Common myeloid progenitor, CD34-positive (primary cell): ENCODE results near the gene RNF169.

Experiments
- CTCF ChIA-PET: fragments of 350-600 bp; sonication (Branson Sonifier 250); formaldehyde crosslinking; loops from one replicate; lab custom pipeline; 2021; ENCODE audit warnings: antibody characterized with exemption; lab: Charles Lee
- POLR2A ChIA-PET: fragments of 350-600 bp; sonication (Branson Sonifier 250); formaldehyde crosslinking; loops from one replicate; lab custom pipeline; 2021; ENCODE audit warnings: antibody characterized with exemption; lab: Charles Lee
- DNase-seq, 3 donors: peaks; one replicate each; pipeline versions ENCODE4 v3.0.0 to v3.0.0-alpha.2; 2013
- H3K27ac ChIP-seq, 2 experiments: 1 replicate in 1 of 2; 2 replicates in 1 of 2; pipeline ENCODE4 v1.7.0; 2013; ENCODE audit warnings: inconsistent platforms in 2 of 2, low read length in 2 of 2, mild to moderate bottlenecking in 2 of 2, low read depth in 1 of 2, moderate library complexity in 1 of 2; ENCODE audit not compliant: severe bottlenecking in 2 of 2, insufficient read depth in 1 of 2, poor library complexity in 1 of 2
- H3K27me3 ChIP-seq, 5 experiments: replicated peaks in 2 of 5; 1 replicate in 3 of 5; 2 replicates in 2 of 5; pipeline versions ENCODE4 v1.6.1 to v1.7.0; 2013; ENCODE audit warnings: low read length in 4 of 5, mild to moderate bottlenecking in 2 of 5, moderate library complexity in 2 of 5, inconsistent platforms in 1 of 5; ENCODE audit not compliant: insufficient read depth in 5 of 5, control insufficient read depth in 4 of 5
- H3K36me3 ChIP-seq, 4 experiments: 1 replicate in 2 of 4; 2 replicates in 2 of 4; pipeline versions ENCODE4 v1.6.1 to v1.7.0; 2013; ENCODE audit warnings: low read length in 3 of 4, control low read depth in 1 of 4, mild to moderate bottlenecking in 1 of 4; ENCODE audit not compliant: control insufficient read depth in 4 of 4, insufficient read depth in 4 of 4
- H3K4me1 ChIP-seq, 4 experiments: 1 replicate in 3 of 4; 2 replicates in 1 of 4; pipeline versions ENCODE4 v1.6.1 to v1.7.1; 2013; ENCODE audit warnings: low read length in 3 of 4, mild to moderate bottlenecking in 3 of 4, control low read depth in 1 of 4, inconsistent platforms in 1 of 4, moderate library complexity in 1 of 4; ENCODE audit not compliant: control insufficient read depth in 4 of 4, insufficient read depth in 4 of 4; ENCODE audit errors: control extremely low read depth in 1 of 4
- H3K4me3 ChIP-seq, 7 experiments: 1 replicate in 4 of 7; 2 replicates in 3 of 7; pipeline versions ENCODE4 v1.5.1 to v1.7.0; 2013; ENCODE audit warnings: mild to moderate bottlenecking in 7 of 7, low read length in 6 of 7, moderate library complexity in 6 of 7, inconsistent platforms in 2 of 7, low read depth in 2 of 7, control low read depth in 1 of 7; ENCODE audit not compliant: insufficient read depth in 4 of 7, control insufficient read depth in 1 of 7; ENCODE audit errors: extremely low read depth in 1 of 7
- H3K9me3 ChIP-seq, 5 experiments: 1 replicate in 4 of 5; 2 replicates in 1 of 5; pipeline versions ENCODE4 v1.6.1 to v1.7.1; 2013; ENCODE audit warnings: low read length in 4 of 5, mild to moderate bottlenecking in 2 of 5, inconsistent platforms in 1 of 5, low read depth in 1 of 5, moderate library complexity in 1 of 5; ENCODE audit not compliant: control insufficient read depth in 4 of 5, insufficient read depth in 2 of 5; ENCODE audit errors: control extremely low read depth in 1 of 5
- WGBS: methylation state at CpG from one replicate; pipeline ENCODE4 v1.1.5; 2013; ENCODE audit not compliant: insufficient coverage; 5-methylcytosine and 5-hydroxymethylcytosine counted together

Gene RNF169

DNA sequence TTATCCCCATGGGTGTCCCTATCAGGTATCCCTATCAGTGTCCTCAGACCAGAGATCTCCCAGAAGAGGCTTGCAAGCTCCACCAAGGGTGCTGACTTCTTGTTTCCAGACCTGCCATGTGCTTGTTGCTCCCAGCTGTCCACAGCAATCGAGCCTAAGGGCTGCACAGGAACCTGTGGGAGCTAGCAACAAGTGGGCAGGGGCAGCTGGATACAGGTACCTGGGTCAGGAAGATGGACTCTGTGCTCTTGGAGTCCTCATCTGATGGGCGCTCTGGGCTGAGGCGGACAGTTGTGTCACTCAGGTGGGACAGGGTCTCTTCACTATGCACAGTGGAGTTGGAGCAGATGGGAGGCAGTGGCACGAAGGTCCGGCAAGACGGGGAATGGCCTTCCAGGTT lies 99.2 kb downstream of the RNF169 start:
- Histone ChIP-seq H3K27me3 (no peaks in the 10 kb centered on the region), H3K36me3 (peaks cover 16 to 75% (median 50%) of the 10 kb centered on the region in 4 experiments), H3K27ac (no peak overlapping the region), H3K9me3 (no peaks in the 10 kb centered on the region), H3K4me1 (peaks cover 2 to 11% (median 4%) of the 10 kb centered on the region in 4 experiments), H3K4me3 (no peak overlapping the region)
- CTCF ChIA-PET: interaction anchor here (1.0 kb wide), 1 partner anchor 277 kb away, joined by 3 read pairs; no protein-coding TSS in a partner anchor
- DNase-seq: no peak
- WGBS: 100% methylated on average over 6 of the region's 6 CpGs
- POLR2A ChIA-PET: no interaction called here

DNA sequence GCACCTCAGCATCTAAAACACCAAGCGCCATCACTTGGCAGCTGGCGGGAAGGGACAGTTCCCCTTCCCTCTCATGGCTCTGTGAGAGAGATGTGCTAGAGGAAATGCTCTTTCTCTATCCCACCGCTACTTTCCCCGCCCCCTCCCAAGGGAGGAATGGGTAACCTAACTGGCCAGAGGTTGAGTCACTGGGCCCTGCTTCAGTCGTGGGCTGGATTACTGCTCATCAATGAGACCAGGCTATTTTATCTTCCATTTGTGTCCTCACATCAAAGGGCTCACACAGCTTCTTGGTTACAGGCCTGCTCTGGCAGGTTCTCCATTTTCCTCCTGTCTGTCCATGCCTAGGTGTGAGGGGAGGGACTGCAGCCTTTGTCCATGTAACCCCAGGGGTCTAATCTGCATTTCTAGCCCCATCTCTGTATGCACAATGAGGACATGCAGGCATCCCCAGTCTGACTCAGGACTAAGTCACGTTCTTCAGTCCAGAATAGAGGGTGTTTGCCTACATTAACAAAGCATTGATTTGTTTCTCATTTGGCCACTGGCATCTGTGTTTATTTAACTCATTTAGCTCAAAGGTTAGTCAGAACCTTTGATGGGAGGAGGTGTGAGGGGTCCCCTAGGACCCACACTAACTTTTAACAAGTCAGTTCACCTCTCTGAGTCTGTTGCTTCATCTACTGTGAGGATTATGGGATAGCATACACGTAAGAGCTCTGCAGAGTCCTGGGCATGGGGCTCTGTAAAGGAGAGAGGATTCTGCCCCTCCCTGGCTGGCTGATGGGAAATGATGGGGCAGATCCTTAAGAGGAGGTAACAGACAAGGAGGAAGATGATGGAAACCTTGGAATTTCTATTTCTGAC lies 101.1 kb downstream of the RNF169 start:
- H3K36me3 ChIP-seq: peaks cover 7 to 63% (median 40%) of the 10 kb centered on the region in 4 experiments
- peak overlapping the region in 1 of 2 experiments; percentile 10 for H3K27ac ChIP-seq
- no peak for DNase-seq
- H3K27me3 ChIP-seq: no peaks in the 10 kb centered on the region
- H3K4me3 ChIP-seq: no peak overlapping the region
- POLR2A ChIA-PET: no interaction called here
- WGBS: 97% methylated on average over 7 of the region's 7 CpGs
- CTCF ChIA-PET: no interaction called here
- H3K9me3 ChIP-seq: no peaks in the 10 kb centered on the region
- peaks cover 2 to 11% (median 4%) of the 10 kb centered on the region in 4 experiments for H3K4me1 ChIP-seq

DNA sequence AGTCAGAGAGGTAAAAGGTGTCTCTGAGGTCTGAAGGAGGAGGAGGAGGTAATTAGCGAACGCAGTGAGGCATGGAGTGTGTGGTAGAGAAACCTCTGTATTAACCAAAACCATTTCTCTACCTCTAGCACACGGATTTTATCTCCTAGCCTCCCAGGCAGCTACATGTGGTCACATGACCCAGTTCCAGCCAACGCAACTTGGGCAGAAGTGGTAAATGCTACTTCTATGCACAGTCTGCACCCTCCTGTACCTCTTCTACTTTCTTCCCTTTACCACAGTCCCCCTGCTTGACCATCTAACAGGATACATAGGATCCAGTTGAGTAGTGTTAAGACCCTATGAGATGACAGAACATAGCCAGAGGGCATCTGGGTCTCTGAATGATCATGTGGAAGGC lies 104.6 kb downstream of the RNF169 start:
- Histone ChIP-seq H3K27me3 (no peaks in the 10 kb centered on the region), H3K4me3 (no peak overlapping the region), H3K4me1 (no peaks in the 10 kb centered on the region), H3K36me3 (peaks cover 6 to 47% (median 34%) of the 10 kb centered on the region in 4 experiments), H3K9me3 (no peaks in the 10 kb centered on the region), H3K27ac (no peak overlapping the region)
- no peak for DNase-seq
- WGBS: 100% methylated on average over 2 of the region's 4 CpGs
- CTCF ChIA-PET: no interaction called here
- POLR2A ChIA-PET: no interaction called here

DNA sequence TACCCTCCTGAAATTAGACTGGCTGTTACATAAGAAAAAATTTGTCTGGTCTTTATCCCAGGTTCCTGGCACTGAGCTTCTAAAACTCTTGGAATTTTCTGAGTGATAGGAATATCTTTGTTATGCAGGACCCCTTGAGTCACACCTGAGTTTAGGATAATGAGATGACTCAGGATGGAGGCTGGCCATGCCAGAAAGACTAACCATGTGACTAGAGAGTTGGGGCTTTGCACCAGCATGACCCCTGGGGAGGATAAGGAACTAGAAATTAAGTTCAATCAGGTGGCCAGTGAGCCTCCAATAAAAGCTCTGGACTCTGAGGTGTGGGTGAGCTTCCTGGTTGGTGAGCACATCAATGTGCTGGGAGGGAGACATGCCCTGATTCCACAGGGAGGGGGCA lies 112.1 kb downstream of the RNF169 start:
- Histone ChIP-seq H3K4me1 (no peaks in the 10 kb centered on the region), H3K27ac (no peak overlapping the region), H3K9me3 (peaks cover 6 to 62% (median 36%) of the 10 kb centered on the region in 5 experiments), H3K27me3 (no peaks in the 10 kb centered on the region), H3K36me3 (peaks cover 16 to 75% (median 44%) of the 10 kb centered on the region in 4 experiments), H3K4me3 (no peak overlapping the region)
- POLR2A ChIA-PET: no interaction called here
- DNase-seq: no peak
- CTCF ChIA-PET: no interaction called here

DNA sequence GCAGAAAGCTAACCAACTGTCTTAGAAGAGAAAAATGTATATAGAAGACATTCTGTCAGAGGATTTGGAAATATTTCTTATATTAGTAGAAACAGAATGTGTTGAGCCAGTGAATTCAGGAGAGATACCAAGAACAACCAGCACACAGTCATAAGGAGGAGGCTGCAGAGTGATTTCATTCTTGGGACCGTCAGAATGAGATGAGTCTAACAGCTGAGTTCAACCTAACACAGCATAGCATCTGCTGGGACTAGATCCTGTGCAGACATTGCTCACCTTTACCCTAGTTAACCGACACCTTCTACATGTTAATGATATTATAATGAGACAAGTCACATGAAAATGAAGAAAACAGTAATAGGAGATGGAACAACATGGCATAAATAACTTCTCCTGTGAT lies 114.8 kb downstream of the RNF169 start:
- peaks cover 6 to 87% (median 53%) of the 10 kb centered on the region in 5 experiments for H3K9me3 ChIP-seq
- WGBS: 100% methylated on average over 1 of the region's 2 CpGs
- no peak overlapping the region for H3K4me3 ChIP-seq
- POLR2A ChIA-PET: no interaction called here
- H3K36me3 ChIP-seq: peaks cover 17 to 80% (median 38%) of the 10 kb centered on the region in 4 experiments
- no peaks in the 10 kb centered on the region for H3K4me1 ChIP-seq
- H3K27ac ChIP-seq: no peak overlapping the region
- CTCF ChIA-PET: interaction anchor here (1.1 kb wide), 1 partner anchor 11 kb away, joined by 3 read pairs; no protein-coding TSS in a partner anchor
- no peaks in the 10 kb centered on the region for H3K27me3 ChIP-seq
- no peak for DNase-seq

DNA sequence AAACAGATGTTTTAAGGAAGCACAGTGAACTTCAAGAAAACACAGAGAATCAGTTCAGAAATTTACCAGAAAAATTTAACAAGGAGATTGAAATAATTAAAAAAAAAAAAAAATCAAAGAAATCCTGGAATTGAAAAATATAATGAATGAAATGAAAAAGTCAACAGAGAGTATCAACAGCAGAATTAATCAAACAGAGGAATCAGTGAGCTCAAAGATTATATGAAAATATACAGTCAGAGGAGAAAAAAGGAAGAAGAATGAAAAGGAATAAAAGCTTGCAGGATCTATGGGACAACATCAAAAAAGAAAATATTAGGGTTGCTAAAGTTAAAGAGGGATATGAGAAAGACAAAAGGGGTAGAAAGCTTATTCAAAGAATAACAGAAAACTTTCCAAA lies 117.9 kb downstream of the RNF169 start:
- Histone ChIP-seq H3K9me3 (peaks cover 10 to 94% (median 60%) of the 10 kb centered on the region in 5 experiments), H3K4me1 (no peaks in the 10 kb centered on the region), H3K36me3 (peaks cover 23 to 76% (median 41%) of the 10 kb centered on the region in 4 experiments), H3K4me3 (no peak overlapping the region), H3K27me3 (no peaks in the 10 kb centered on the region), H3K27ac (no peak overlapping the region)
- POLR2A ChIA-PET: no interaction called here
- DNase-seq: peak in 2 of 3 donors; percentile 20 to 24
- CTCF ChIA-PET: no interaction called here

DNA sequence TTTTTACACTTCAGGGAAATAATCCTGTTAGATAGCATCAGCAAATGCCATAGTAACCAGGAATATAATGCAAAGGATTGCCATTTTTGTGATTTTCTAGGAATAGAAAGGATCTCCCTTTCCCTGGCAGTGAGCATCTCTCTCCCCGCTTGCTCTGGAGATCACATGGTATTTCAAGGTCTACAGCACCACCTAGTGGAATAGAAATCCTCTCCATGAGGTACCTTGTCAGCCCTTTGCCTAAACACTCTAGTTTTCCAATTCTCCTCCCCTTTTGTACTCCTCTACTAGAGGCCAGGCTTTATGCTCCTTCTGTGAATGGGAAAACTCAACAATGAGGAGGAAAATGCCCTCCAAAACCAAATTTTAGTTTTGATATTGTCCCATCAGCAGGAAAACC lies 121.8 kb downstream of the RNF169 start:
- Histone ChIP-seq H3K27me3 (no peaks in the 10 kb centered on the region), H3K4me3 (peak overlapping the region in 1 of 7 experiments; percentile 31), H3K4me1 (no peaks in the 10 kb centered on the region), H3K9me3 (peaks cover 6 to 92% (median 51%) of the 10 kb centered on the region in 5 experiments), H3K36me3 (peaks cover 16 to 69% (median 27%) of the 10 kb centered on the region in 4 experiments), H3K27ac (no peak overlapping the region)
- CTCF ChIA-PET: no interaction called here
- DNase-seq: peak in 2 of 3 donors; percentile 30 to 34
- POLR2A ChIA-PET: no interaction called here
- 100% methylated on average over 1 of the region's 1 CpG for WGBS
